GM12874 (cell line): ENCODE results near the gene KHDC1L.

Source experiments
- TF ChIP-seq, protein P1 (sequence below): IDR thresholded peaks from 2 replicates; pipeline ENCODE4 v1.5.1; 2011; ENCODE audit warnings: low read depth, mild to moderate bottlenecking, control low read depth, low read length, moderate library complexity; ENCODE audit not compliant: insufficient read depth

Gene KHDC1L

DNA sequence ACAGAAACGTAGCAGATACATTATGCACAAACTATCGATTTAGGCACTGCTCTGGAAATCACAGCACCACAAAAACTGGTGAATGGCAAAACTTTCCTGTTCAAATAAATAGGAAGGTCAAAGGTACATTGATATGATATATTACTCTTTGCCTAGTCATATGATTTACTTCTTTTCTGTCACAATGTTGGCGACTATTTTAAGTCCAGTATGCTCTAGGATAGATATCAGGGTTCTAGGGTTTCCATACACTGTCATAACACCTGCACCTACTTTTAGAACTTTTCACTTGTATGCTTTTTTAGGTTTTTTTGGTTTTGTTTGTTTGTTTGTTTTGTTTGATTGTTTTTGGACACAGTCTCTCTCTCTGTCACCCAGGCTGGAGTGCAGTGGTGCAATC, 25.0 kb downstream of the KHDC1L start:
- TF ChIP-seq, protein P1, sequence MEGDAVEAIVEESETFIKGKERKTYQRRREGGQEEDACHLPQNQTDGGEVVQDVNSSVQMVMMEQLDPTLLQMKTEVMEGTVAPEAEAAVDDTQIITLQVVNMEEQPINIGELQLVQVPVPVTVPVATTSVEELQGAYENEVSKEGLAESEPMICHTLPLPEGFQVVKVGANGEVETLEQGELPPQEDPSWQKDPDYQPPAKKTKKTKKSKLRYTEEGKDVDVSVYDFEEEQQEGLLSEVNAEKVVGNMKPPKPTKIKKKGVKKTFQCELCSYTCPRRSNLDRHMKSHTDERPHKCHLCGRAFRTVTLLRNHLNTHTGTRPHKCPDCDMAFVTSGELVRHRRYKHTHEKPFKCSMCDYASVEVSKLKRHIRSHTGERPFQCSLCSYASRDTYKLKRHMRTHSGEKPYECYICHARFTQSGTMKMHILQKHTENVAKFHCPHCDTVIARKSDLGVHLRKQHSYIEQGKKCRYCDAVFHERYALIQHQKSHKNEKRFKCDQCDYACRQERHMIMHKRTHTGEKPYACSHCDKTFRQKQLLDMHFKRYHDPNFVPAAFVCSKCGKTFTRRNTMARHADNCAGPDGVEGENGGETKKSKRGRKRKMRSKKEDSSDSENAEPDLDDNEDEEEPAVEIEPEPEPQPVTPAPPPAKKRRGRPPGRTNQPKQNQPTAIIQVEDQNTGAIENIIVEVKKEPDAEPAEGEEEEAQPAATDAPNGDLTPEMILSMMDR = no peak

DNA sequence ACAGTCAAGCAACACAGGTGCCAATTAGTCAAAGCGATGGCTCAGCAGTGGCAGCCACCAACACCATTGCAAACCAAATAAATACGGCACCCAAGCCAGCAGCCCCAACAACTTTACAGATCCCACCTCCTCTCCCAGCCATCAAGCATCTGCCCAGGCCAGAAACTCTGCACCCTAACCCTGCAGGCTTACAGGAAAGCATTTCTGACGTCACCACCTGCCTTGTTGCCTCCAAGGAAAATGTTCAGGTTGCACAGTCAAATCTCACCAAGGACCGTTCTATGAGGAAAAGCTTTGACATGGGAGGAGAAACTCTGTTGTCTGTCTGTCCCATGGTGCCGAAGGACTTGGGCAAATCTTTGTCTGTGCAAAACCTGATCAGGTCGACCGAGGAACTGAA, 30.6 kb downstream of the KHDC1L start:
- TF ChIP-seq, protein P1 = no peak

DNA sequence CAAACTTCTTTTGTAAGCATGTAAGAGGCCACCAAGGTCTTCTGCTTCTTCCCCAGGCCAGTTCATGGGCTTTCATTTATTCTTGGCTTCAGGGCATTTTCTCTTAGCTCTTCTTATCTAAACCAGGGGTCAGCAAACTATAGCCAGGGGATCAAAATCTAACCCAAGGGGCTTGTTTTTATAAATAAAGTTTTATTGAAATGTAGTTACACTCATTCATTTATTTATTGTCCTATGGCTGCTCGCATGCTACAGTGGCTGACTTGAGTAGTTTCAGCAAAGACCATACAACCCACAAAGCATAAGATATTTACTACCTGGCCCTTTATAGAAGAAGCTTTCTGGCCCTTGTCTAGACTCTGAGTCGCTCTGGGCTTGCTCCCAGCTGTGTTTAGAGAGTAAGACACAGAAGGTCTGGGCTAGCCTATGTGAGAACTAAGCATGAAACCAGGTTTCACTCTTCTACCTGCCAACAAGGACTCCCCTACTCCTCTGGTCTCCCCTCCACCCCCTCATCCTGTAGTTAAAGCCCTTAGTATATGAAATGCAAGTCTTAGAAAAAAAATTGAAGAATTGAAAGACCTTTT, 43.2 kb downstream of the KHDC1L start:
- TF ChIP-seq, protein P1 = no peak

DNA sequence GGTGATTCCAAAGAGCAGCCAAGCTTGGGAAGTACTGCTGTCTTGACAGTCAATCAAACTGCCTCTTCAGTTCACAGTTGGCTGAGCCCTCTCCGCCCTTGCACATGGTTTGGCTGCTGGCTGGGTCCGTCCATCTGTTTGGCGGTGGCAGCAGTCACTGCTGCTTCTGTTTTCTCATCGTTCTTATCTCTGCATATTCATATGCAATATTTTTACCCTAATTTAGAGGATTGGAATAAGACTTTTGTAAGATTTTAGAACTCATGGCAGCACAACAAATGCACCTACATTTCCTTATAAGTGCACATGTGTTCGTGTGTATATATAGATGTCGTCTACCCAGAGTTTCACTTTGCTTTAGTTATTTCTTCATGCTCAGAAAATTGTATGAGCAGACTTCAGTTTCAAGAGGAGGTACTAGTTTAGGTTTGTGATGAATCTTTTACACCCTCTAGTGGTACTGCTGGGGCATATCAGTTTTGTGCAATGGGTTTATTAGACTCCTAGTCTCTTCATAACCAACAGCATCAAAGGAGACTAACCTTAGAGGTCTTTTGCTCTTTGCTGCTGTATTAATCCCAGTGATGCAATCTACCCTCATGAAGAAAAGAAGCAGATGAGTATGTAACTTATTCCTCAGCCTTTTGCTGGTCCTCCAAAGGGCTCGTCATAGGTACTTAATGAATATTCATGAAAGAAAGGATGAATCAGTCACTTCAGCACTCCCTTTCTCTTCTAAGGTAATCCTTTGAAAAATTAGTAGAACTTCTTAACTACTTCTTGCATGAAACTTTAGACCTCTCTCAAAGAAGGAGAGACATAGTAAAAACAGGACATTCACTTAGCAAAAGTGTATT, 44.3 kb downstream of the KHDC1L start:
- TF ChIP-seq, protein P1 = peak; percentile 74

DNA sequence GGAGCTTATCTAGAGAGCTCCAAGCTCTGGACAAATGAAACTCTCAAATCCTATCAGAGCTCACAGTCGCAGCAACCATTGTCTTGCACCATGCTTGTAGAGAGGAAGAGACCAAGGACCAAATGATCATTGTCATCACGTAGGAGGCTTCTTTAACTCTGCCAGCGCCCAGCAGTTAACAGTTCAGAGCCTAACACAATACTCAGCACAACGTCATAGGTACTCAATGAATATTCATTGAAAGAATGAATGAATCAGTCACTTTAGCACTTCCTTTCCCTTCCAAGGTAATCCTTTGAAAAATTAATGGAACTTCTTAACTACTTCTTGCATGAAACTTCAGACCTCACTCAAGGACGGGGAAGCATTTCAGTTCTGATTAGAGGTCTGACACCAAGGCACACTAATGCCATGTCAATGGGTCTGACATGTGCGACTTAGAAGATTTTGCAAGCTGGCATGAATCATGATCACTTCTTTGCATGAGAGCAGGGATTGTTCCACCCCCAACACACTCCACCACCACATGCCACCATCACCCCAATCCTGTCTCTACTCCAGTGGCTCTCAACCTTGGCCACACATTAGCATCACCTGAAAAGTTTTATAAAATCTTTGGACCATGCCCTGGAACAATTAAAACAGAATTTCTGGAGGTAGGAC, 45.1 kb downstream of the KHDC1L start:
- TF ChIP-seq, protein P1 = no peak

DNA sequence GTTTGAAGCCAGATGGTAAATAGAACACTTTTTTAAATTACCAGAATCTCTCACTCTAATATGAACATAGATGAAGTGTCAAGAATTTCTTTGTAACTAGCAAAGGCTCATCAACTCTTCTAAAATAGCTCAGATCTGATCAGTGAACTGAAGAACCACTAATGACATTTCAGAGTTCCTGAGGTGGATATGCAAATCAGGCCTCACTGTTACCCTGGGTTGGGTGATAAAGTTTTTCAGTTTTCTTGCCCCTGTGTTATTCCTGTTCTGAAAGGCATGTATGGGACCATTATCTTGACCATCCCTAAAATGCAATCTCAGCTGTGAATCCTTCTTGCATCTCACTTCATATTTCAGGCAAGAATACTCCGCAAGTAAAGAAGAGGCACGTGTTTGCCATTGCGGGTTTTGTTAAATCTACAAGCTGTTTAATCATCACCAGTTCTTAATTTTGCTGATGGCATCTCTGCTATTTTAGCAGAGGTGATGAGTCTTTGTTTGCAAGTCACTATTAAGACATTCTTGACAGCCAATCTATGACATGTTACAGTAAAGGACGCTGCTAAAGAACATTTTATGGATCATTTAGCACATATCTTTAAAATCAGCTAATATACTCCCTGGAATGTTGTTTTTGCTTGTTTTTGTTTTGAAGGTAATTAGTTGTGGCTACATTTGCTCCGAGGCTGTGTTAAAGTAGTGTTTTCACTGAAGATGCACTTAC, 47.9 kb downstream of the KHDC1L start:
- TF ChIP-seq, protein P1 = no peak

DNA sequence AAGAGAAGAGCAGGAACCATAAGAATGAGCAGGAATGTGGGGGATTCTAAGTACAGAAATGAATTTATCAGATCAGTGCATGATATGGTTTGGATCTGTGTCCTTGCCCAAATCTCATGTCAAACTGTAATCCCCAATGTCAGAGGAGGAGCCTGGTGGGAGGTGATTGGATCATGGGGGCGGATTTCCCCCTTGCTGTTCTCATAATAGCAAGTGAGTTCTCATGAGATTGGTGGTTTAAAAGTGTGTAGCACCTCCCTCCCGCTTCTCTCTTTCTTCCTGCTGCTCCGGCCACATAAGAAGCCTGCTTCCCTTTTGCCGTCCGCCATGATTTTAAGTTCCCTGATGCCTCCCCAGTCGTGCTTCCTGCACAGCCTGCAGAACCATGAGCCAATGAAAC, 49.2 kb downstream of the KHDC1L start:
- TF ChIP-seq, protein P1 = no peak
